ENCODE results near the gene CLDN22.
A peak's percentile ranks its signal among the peaks of the same experiment; 100 is the strongest.
"Not testable (repeated sequence)": the region's sequence is repeated elsewhere in the genome, so short reads cannot be mapped to it uniquely, and the experiment has no call there.

CLDN22 gene

DNA sequence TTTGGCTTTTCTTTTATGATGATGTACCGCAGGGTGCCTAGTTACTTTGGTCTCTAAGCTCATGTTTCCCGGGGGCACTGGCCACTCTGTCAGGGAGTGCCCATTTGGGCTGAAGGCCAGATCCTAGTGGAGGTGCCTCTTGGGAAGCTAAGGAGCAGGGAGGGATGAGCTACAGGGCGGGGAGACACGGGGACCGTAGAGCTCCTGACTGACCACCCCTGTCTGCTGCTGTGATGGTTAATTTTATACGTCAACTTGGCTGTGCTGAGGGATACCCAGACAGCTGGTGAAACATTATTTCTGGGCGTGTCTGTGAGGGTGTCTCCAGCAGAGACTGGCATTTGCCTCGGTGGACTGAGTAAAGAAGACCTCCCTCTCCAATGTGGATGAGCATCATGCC lies 27.1 kb upstream of the CLDN22 start:
- DNase-seq, result no peak

GRCh38 chr4:183345261-183345660 lies 25.2 kb upstream of the CLDN22 start:
- no peak for DNase-seq

DNA sequence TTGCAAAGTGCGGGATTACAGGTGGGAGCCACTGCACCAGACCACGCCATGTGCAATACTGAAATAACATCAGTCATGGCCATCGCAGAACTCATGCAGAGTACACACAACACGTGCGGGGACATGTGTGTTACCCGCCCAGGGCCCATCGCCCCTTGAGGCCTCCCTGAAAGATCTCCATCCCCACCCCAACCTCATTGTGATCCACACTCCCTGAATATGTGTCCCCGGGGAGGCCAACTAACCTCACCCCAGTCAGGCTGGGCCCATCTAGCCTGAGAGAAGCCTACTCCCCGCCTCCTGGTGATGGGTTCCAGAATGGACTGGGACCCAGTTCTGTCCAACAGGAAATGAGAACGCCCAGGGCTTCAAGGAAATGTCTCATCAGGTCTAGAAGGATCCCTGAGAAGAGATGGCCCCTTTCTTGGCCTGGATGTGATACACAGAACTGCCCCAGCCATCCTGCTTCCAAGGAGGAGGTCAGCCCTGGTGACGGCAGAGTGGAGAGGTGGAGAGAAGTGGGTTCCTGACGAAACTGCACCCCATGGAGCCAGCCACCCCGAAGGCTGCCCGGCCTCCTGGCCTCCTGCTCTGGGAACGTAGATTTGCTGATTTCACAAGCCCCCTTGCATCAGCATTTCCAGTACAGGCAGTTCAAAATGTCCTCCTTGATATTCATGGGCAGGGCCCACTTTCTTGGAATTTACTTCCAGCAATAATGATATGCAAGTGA lies 24.6 kb upstream of the CLDN22 start:
- DNase-seq, result no peak

- no peak for DNase-seq
These were observed 23.7 kb upstream of the CLDN22 start for GRCh38 chr4:183343730-183344129.

GRCh38 chr4:183342541-183343533 lies 22.8 kb upstream of the CLDN22 start:
- peak; percentile 35 for DNase-seq

GRCh38 chr4:183337833-183338232 lies 17.8 kb upstream of the CLDN22 start:
- no peak for DNase-seq

GRCh38 chr4:183337349-183337748 lies 17.3 kb upstream of the CLDN22 start:
- no peak for DNase-seq

GRCh38 chr4:183335369-183335940 lies 15.4 kb upstream of the CLDN22 start:
- DNase-seq, result peak; percentile 93

DNA sequence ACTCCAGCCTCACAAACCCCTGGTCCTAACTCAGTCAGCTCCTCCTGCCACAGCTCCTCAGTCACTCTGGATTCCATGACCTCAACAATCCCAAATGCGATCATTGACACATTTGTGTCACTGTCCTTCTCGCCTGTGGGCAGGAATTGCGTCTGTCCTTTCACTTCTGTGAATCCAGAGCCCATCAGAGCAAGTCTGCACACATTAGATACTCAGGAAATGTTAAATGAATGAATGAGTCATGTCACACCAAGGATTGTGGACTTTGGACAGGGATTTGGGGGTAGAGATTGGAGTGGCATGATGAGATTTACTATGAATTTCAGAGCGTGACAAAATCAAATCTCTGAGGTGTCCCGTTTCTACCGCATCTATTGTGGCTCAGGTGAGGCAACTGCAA lies 13.9 kb upstream of the CLDN22 start:
- no peak for DNase-seq

GRCh38 chr4:183333202-183333601 lies 13.1 kb upstream of the CLDN22 start:
- no peak for DNase-seq

- no peak for DNase-seq
These were observed 12.4 kb upstream of the CLDN22 start for GRCh38 chr4:183332447-183332846.

- no peak for DNase-seq
These were observed 10.8 kb upstream of the CLDN22 start for GRCh38 chr4:183330841-183331240.

DNA sequence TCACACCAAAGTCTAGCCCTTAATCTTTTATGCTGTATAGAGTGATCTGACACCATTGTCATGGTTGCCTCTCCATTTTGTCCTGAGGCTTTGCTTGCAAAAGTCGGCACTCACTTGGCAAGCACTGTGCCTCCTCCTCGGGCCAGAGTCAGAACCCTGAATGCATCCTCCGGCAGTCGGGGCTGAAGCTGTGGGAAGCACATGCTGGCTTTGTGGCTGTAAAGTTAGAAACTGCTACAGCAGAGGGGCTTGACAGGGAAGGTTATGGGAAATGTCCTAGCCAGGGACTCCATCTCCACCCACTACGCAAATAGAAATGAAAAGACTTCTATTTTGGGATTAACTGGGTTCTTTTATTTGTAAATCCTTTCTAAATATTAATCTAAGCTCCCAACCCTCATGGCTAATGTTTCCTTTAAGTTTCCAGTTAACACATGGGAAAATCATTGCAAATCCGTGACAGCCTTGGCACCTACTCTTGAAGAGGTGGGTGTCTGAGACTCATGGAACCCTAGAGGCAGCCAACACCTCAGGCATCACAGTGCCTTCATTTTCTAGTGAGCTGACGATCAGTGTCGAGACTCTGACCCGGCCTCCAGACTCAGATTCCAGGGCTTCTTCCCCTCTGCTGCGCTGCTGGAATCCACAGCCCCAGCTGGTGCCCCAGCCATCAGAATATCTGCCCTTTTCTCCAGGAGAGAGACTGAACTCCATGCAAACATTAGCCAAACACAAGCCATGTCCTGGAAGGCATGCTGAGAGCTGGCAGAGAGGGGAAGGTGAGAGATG lies 10.1 kb upstream of the CLDN22 start:
- no peak for DNase-seq

- no peak for DNase-seq
These were observed 9.2 kb upstream of the CLDN22 start for GRCh38 chr4:183329244-183329643.

DNA sequence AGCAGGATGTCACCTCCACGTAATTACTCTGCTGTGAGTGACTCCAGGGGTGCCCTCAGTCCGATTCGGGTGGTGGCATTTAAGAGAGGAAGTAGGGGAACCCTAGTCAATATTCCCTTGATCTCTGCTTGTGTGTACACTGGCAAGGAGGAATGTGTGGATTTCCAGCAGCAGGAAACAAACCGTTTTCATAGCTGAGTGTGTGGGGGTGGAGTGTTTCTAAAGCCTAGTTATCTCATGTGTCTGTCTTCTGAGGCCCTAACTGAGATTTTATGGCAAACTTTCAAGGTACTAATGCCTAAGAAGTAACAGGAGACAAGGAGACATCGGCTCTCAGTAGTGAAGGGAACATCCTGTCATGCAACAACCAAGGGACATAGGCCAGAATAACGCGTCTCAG lies 8.8 kb upstream of the CLDN22 start:
- DNase-seq, result peak; percentile 28

GRCh38 chr4:183327827-183328226 lies 7.8 kb upstream of the CLDN22 start:
- no peak for DNase-seq

GRCh38 chr4:183326853-183327252 lies 6.8 kb upstream of the CLDN22 start:
- DNase-seq, result no peak

DNA sequence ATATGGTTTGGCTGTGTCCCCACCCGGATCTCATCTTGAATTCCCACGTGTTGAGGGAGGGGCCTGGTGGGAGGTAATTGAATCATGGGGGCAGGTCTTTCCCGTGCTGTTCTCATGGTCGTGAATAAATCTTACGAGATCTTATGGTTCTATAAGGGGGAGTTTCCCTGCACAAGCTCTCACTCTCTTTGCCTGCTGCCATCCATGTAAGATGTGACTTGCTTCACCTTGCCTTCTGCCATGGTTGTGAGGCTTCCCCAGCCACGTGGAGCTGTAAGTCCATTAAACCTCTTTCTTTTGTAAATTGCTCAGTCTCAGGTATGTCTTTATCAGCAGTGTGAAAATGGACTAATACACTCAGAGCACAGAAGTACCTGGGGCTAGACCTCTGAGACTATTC lies 6.3 kb upstream of the CLDN22 start:
- DNase-seq, result not testable (repeated sequence)

GRCh38 chr4:183324619-183325018 lies 4.5 kb upstream of the CLDN22 start:
- DNase-seq, result no peak

DNA sequence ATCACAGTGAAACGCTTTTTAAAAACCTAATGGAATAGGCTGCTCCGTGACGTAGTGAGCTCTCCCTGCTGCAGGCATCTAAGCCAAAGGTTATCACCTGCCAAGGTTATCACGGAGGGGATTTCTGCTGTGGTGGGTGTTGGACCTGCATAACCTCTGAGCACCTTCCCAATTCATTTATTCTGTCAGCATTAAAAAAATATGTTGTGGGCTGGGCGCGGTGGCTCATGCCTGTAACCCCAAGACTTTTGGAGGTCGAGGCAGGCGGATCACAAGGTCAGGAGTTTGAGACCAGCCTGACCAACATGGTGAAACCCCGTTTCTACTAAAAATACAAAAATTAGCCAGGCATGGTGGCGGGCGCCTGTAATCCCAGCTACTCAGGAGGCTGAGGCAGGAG lies 4.0 kb upstream of the CLDN22 start:
- not testable (repeated sequence) for DNase-seq

GRCh38 chr4:183323295-183323694 lies 3.2 kb upstream of the CLDN22 start:
- DNase-seq, result no peak

- no peak for DNase-seq
These were observed 2.2 kb upstream of the CLDN22 start, which contains the start of gene CLDN24 for GRCh38 chr4:183322326-183322725. Gene CLDN24, minus strand, starts transcription at chr4:183322426. Its CDS starts 0 bp downstream, at chr4:183322426.
